DND-41 (cell line): ENCODE results near the gene RHEBL1.

Source experiments
- ATAC-seq: fragments of 200-7000 bp; cut with Tn5 transposase; 3 replicates; pipeline ENCODE4 v1.9.1; 2021; ENCODE audit warnings: low read depth; ENCODE audit not compliant: insufficient read depth
- DNase-seq: peaks from one replicate; pipeline ENCODE4 v3.0.0-alpha.2; 2020
- H2AFZ ChIP-seq: 2 replicates; pipeline ENCODE4 v1.6.0; 2012; ENCODE audit warnings: low read depth, low read length
- H3K27ac ChIP-seq: 2 replicates; pipeline ENCODE4 v1.5.1; 2012; ENCODE audit warnings: low read length, inconsistent platforms
- H3K27me3 ChIP-seq: fragments of 200-600 bp; sonication (generic); 2 replicates; pipeline ENCODE4 v1.6.0; 2012; ENCODE audit warnings: low read length, mild to moderate bottlenecking, inconsistent platforms; ENCODE audit not compliant: insufficient read depth, poor library complexity
- H3K36me3 ChIP-seq: 2 replicates; pipeline ENCODE4 v1.5.1; 2012; ENCODE audit warnings: low read length, inconsistent platforms; ENCODE audit not compliant: insufficient read depth
- H3K4me1 ChIP-seq: 2 replicates; pipeline ENCODE4 v1.5.1; 2012; ENCODE audit warnings: mild to moderate bottlenecking, low read length; ENCODE audit not compliant: insufficient read depth
- H3K4me2 ChIP-seq: 2 replicates; pipeline ENCODE4 v1.6.0; 2012; ENCODE audit warnings: mild to moderate bottlenecking, moderate library complexity, low read length, inconsistent platforms; ENCODE audit not compliant: insufficient read depth
- H3K4me3 ChIP-seq, 2 experiments: fragments of 200-600 bp in 1 of 2; shearing (Covaris generic) in 1 of 2; 2 replicates each; pipeline ENCODE4 v1.5.1; 2012 to 2016; ENCODE audit warnings: inconsistent platforms in 2 of 2, low read length in 2 of 2, mild to moderate bottlenecking in 2 of 2, low read depth in 1 of 2, moderate library complexity in 1 of 2
- H3K79me2 ChIP-seq: 2 replicates; pipeline ENCODE4 v1.6.0; 2012; ENCODE audit warnings: low read length, inconsistent platforms; ENCODE audit not compliant: insufficient read depth
- H3K9ac ChIP-seq: 2 replicates; pipeline ENCODE4 v1.6.0; 2012; ENCODE audit warnings: low read depth, mild to moderate bottlenecking, inconsistent platforms, low read length, moderate library complexity
- H3K9me3 ChIP-seq: 2 replicates; pipeline ENCODE4 v1.5.1; 2012; ENCODE audit warnings: low read length, moderate library complexity, mild to moderate bottlenecking, inconsistent platforms; ENCODE audit not compliant: insufficient read depth, severe bottlenecking
- H4K20me1 ChIP-seq: 2 replicates; pipeline ENCODE4 v1.6.0; 2012; ENCODE audit warnings: low read length; ENCODE audit not compliant: insufficient read depth
- CTCF ChIP-seq: IDR thresholded peaks from 2 replicates; pipeline ENCODE4 v1.5.1; 2012; ENCODE audit warnings: borderline replicate concordance, low read length, moderate library complexity, mild to moderate bottlenecking; ENCODE audit not compliant: poor library complexity, severe bottlenecking; ENCODE audit errors: extremely low read depth
- EZH2 ChIP-seq: IDR thresholded peaks from 3 replicates; pipeline ENCODE4 v1.6.1; 2012; ENCODE audit warnings: borderline replicate concordance, low read depth, mild to moderate bottlenecking, moderate library complexity, low read length, inconsistent platforms; ENCODE audit not compliant: severe bottlenecking

The RHEBL1 gene

GRCh38 chr12:49017891-49018260, 51.9 kb downstream of the RHEBL1 start:
- H3K27me3 ChIP-seq, result no peaks in the 10 kb centered on the region
- no peaks in the 10 kb centered on the region for H3K9me3 ChIP-seq
- H3K27ac ChIP-seq, result peak overlapping the region; percentile 82
- peaks cover 30% of the 10 kb centered on the region for H3K4me1 ChIP-seq
- peak; percentile 47 for DNase-seq
- peak overlapping the region; percentile 70 for H3K9ac ChIP-seq
- peak; percentile 9; the same call in 2 of the 3 replicates for ATAC-seq
- H4K20me1 ChIP-seq, result no peaks in the 10 kb centered on the region
- peaks cover 30% of the 10 kb centered on the region for H3K36me3 ChIP-seq
- peaks cover 38% of the 10 kb centered on the region for H3K79me2 ChIP-seq
- H3K4me2 ChIP-seq, result peak overlapping the region; percentile 91
- H3K4me3 ChIP-seq, result peak overlapping the region; percentile 36 to 66
- no peak for TF ChIP-seq CTCF
- H2AFZ ChIP-seq, result peak overlapping the region; percentile 85

- ATAC-seq, result no peak
- TF ChIP-seq EZH2 (no peak), CTCF (no peak)
- no peak overlapping the region for H3K27ac ChIP-seq
Measured at GRCh38 chr12:49015196-49015595, 54.6 kb downstream of the RHEBL1 start.

More at GRCh38 chr12:49015196-49015595, 54.6 kb downstream of the RHEBL1 start:
- H3K36me3 ChIP-seq, result peaks cover 24% of the 10 kb centered on the region
- no peak overlapping the region for H3K9ac ChIP-seq
- H3K4me1 ChIP-seq, result peaks cover 27% of the 10 kb centered on the region
- H3K79me2 ChIP-seq, result peaks cover 38% of the 10 kb centered on the region
- DNase-seq, result no peak
- H3K4me2 ChIP-seq, result no peak overlapping the region
- H3K27me3 ChIP-seq, result no peaks in the 10 kb centered on the region
- H3K9me3 ChIP-seq, result no peaks in the 10 kb centered on the region
- no peak overlapping the region for H2AFZ ChIP-seq
- H4K20me1 ChIP-seq, result no peaks in the 10 kb centered on the region
- no peak overlapping the region for H3K4me3 ChIP-seq
